SH-SY5Y (cell line): Measurements from ENCODE around the gene SCYGR4.
"Not testable (repeated sequence)": the region's sequence is repeated elsewhere in the genome, so short reads cannot be mapped to it uniquely, and the experiment has no call there.

Experiments
- GATA2 ChIP-seq: IDR thresholded peaks from 2 replicates; pipeline ENCODE4 v1.6.1; 2011; ENCODE audit warnings: mild to moderate bottlenecking, low read depth, low read length
- GATA3 ChIP-seq: IDR thresholded peaks from 2 replicates; pipeline ENCODE4 v1.6.1; 2011; ENCODE audit warnings: low read depth, mild to moderate bottlenecking, low read length, moderate library complexity

The SCYGR4 gene

GRCh38 chr2:227634201-227634600 is 16.9 kb downstream of the SCYGR4 start:
- TF ChIP-seq GATA3, result no peak
- no peak for TF ChIP-seq GATA2

- TF ChIP-seq GATA3 (no peak), GATA2 (no peak)
Measured at GRCh38 chr2:227642656-227643055, 25.4 kb downstream of the SCYGR4 start.

GRCh38 chr2:227643990-227644551 is 26.8 kb downstream of the SCYGR4 start:
- TF ChIP-seq GATA3 (no peak), GATA2 (no peak)

- TF ChIP-seq GATA3, result no peak
- TF ChIP-seq GATA2, result no peak
Measured at GRCh38 chr2:227653419-227653818, 36.1 kb downstream of the SCYGR4 start.

- TF ChIP-seq GATA3 (no peak), GATA2 (no peak)
Measured at GRCh38 chr2:227654426-227654825, 37.1 kb downstream of the SCYGR4 start.

- TF ChIP-seq GATA2 (no peak), GATA3 (no peak)
Measured at GRCh38 chr2:227655454-227655853, 38.2 kb downstream of the SCYGR4 start.

- TF ChIP-seq GATA3 (no peak), GATA2 (no peak)
Measured at GRCh38 chr2:227657199-227657845, 40.0 kb downstream of the SCYGR4 start.

GRCh38 chr2:227661025-227661649 is 43.8 kb downstream of the SCYGR4 start:
- TF ChIP-seq GATA3, result no peak
- no peak for TF ChIP-seq GATA2

- no peak for TF ChIP-seq GATA3
- no peak for TF ChIP-seq GATA2
Measured at GRCh38 chr2:227661827-227662226, 44.5 kb downstream of the SCYGR4 start.

- no peak for TF ChIP-seq GATA3
- TF ChIP-seq GATA2, result no peak
Measured at GRCh38 chr2:227665189-227665940, 48.1 kb downstream of the SCYGR4 start.

- not testable (repeated sequence) for TF ChIP-seq GATA3, GATA2
Measured at GRCh38 chr2:227666631-227667170, 49.4 kb downstream of the SCYGR4 start, which contains the start of gene SCYGR5. Gene SCYGR5, plus strand, starts transcription at chr2:227666804. Its CDS starts 0 bp downstream, at chr2:227666804.
